IMR-90 (cell line): ENCODE results near the gene ENPEP. TPM values are rescaled to one million over a fixed set of nuclear protein-coding genes. Genes with fewer than 3 reads are reported as not detected.

ENCODE experiments used
- ATAC-seq: fragments of 200-7000 bp; cut with Tn5 transposase; 2 replicates; pipeline ENCODE4 v1.9.1; 2020; ENCODE audit warnings: low read depth, mild to moderate bottlenecking, moderate library complexity
- BruUV-seq: library from RNA; stranded (reverse); fragments of 400-500 nt; replicated peaks from 2 replicates; lab custom pipeline; 2021; lab: Mats Ljungman, UMichigan
- CTCF ChIA-PET: fragments of 300-600 bp; formaldehyde crosslinking; extraction: SDS; loops from one replicate; lab custom pipeline; 2021; ENCODE audit warnings: antibody characterized with exemption; lab: Yijun Ruan, JAX
- POLR2A ChIA-PET: fragments of 300-600 bp; sonication (Branson Sonifier 250); formaldehyde crosslinking; loops from one replicate; lab custom pipeline; 2022; ENCODE audit warnings: antibody characterized with exemption; ENCODE audit not compliant: unreplicated experiment; lab: Charles Lee
- DNase-seq: peaks from one replicate; pipeline ENCODE4 v3.0.0; 2013
- H2AFZ ChIP-seq: replicated peaks from 2 replicates; pipeline ENCODE3; 2013; ENCODE audit warnings: low read length, mild to moderate bottlenecking; ENCODE audit not compliant: poor library complexity
- H2AK5ac ChIP-seq: 2 replicates; pipeline ENCODE4 v1.6.1; 2013; ENCODE audit warnings: low read depth, low read length, inconsistent platforms
- H2AK9ac ChIP-seq: replicated peaks from 2 replicates; pipeline ENCODE3; 2013; ENCODE audit warnings: mild to moderate bottlenecking, low read depth, low read length, moderate library complexity; ENCODE audit not compliant: poor library complexity
- H2BK120ac ChIP-seq: 2 replicates; pipeline ENCODE4 v1.6.1; 2013; ENCODE audit warnings: low read depth, low read length, inconsistent platforms
- H2BK15ac ChIP-seq: 3 replicates; pipeline ENCODE4 v1.6.1; 2013; ENCODE audit warnings: low read depth, low read length, inconsistent platforms
- H2BK20ac ChIP-seq: 2 replicates; pipeline ENCODE4 v1.6.1; 2013; ENCODE audit warnings: low read depth, mild to moderate bottlenecking, inconsistent platforms, low read length, moderate library complexity
- H2BK5ac ChIP-seq: 2 replicates; pipeline ENCODE4 v1.6.1; 2013; ENCODE audit warnings: mild to moderate bottlenecking, low read depth, low read length, inconsistent platforms; ENCODE audit not compliant: poor library complexity, severe bottlenecking
- H3K14ac ChIP-seq: replicated peaks from 2 replicates; pipeline ENCODE4 v1.6.1; 2013; ENCODE audit warnings: low read depth, low read length, inconsistent platforms
- H3K18ac ChIP-seq: 2 replicates; pipeline ENCODE4 v1.6.1; 2013; ENCODE audit warnings: low read depth, low read length, control low read depth
- H3K23ac ChIP-seq: 2 replicates; pipeline ENCODE4 v1.6.1; 2013; ENCODE audit warnings: low read depth, low read length, inconsistent platforms
- H3K27ac ChIP-seq: 2 replicates; pipeline ENCODE4 v1.5.1; 2013; ENCODE audit warnings: mild to moderate bottlenecking, control low read depth, low read length; ENCODE audit not compliant: insufficient read depth
- H3K27me3 ChIP-seq: 2 replicates; pipeline ENCODE4 v1.6.1; 2013; ENCODE audit warnings: low read length; ENCODE audit not compliant: control insufficient read depth, insufficient read depth
- H3K36me3 ChIP-seq: 2 replicates; pipeline ENCODE4 v1.6.1; 2013; ENCODE audit warnings: low read length, mixed read lengths; ENCODE audit not compliant: control insufficient read depth, insufficient read depth
- H3K4ac ChIP-seq: 2 replicates; pipeline ENCODE4 v1.6.1; 2013; ENCODE audit warnings: low read depth, low read length, inconsistent platforms
- H3K4me1 ChIP-seq: 2 replicates; pipeline ENCODE4 v1.6.1; 2013; ENCODE audit warnings: low read length, mixed read lengths; ENCODE audit not compliant: control insufficient read depth, insufficient read depth
- H3K4me2 ChIP-seq: 2 replicates; pipeline ENCODE4 v1.6.1; 2013; ENCODE audit warnings: low read depth, mild to moderate bottlenecking, control low read depth, low read length, moderate library complexity
- H3K4me3 ChIP-seq: 2 replicates; pipeline ENCODE4 v1.5.1; 2013; ENCODE audit warnings: low read depth, mild to moderate bottlenecking, control low read depth, low read length, moderate library complexity; ENCODE audit not compliant: insufficient read depth
- H3K56ac ChIP-seq: 2 replicates; pipeline ENCODE4 v1.6.1; 2013; ENCODE audit warnings: low read length, inconsistent platforms; ENCODE audit not compliant: insufficient read depth; ENCODE audit errors: extremely low read depth
- H3K79me1 ChIP-seq, 2 experiments: 2 replicates each; pipeline ENCODE4 v1.6.1; 2013; ENCODE audit warnings: low read length in 2 of 2, inconsistent platforms in 1 of 2, low read depth in 1 of 2
- H3K9ac ChIP-seq: 2 replicates; pipeline ENCODE4 v1.6.1; 2013; ENCODE audit warnings: low read depth, low read length, control low read depth
- H3K9me1 ChIP-seq: 2 replicates; pipeline ENCODE4 v1.6.1; 2013; ENCODE audit warnings: low read length, inconsistent platforms; ENCODE audit not compliant: insufficient read depth
- H3K9me3 ChIP-seq: 2 replicates; pipeline ENCODE4 v1.6.1; 2013; ENCODE audit warnings: low read length; ENCODE audit not compliant: control insufficient read depth, insufficient read depth
- H4K20me1 ChIP-seq: 2 replicates; pipeline ENCODE4 v1.6.1; 2013; ENCODE audit warnings: low read length, inconsistent platforms; ENCODE audit not compliant: insufficient read depth
- H4K5ac ChIP-seq: 2 replicates; pipeline ENCODE4 v1.6.1; 2013; ENCODE audit warnings: mild to moderate bottlenecking, low read depth, low read length, control low read depth
- H4K8ac ChIP-seq, 2 experiments: 2 replicates each; pipeline ENCODE4 v1.6.1; 2013; ENCODE audit warnings: low read depth in 2 of 2, low read length in 2 of 2, control low read depth in 1 of 2, inconsistent platforms in 1 of 2
- H4K91ac ChIP-seq: 2 replicates; pipeline ENCODE4 v1.6.1; 2013; ENCODE audit warnings: low read depth, low read length, inconsistent platforms; ENCODE audit not compliant: insufficient read depth
- NFE2L2 ChIP-seq: fragments of 150-350 bp; IDR thresholded peaks from 2 replicates; pipeline ENCODE4 v1.6.1; 2016; ENCODE audit warnings: low read depth, mild to moderate bottlenecking, low read length
- RCOR1 ChIP-seq: IDR thresholded peaks from 2 replicates; pipeline ENCODE4 v1.6.1; 2012; ENCODE audit warnings: mild to moderate bottlenecking, low read length, improper control_type of control experiment; ENCODE audit not compliant: insufficient replicate concordance
- WGBS, 2 experiments: methylation state at CpG; one replicate each; pipeline versions ENCODE4 v1.1.5 to v1.1.7; 2013; ENCODE audit warnings: missing lambda C conversion rate in 2 of 2; ENCODE audit not compliant: insufficient read length in 1 of 2; ENCODE audit errors: extremely low coverage in 2 of 2; 5-methylcytosine and 5-hydroxymethylcytosine counted together
- dilution Hi-C: fragments of 300-500 bp; cut with HindIII; formaldehyde crosslinking; loops from one replicate; pipeline ENCODE4 v1.14.3; 2018; ENCODE audit warnings: low sequenced_read_pairs; ENCODE audit not compliant: unreplicated experiment
- in situ Hi-C: fragments of 300-500 bp; cut with MboI; formaldehyde crosslinking; loops from 3 replicates; pipeline ENCODE4 v1.14.3; 2019; ENCODE audit warnings: low sequenced_read_pairs, inconsistent platforms, mixed read lengths
- intact Hi-C: fragments of 100-400 bp; cut with micrococcal nuclease; formaldehyde crosslinking; loops from 2 replicates; pipeline ENCODE4 v1.10.0; 2022
- polyA plus RNA-seq, 3 experiments: library from polyadenylated mRNA; depleted of rRNA; stranded (reverse); fragments of >200 nt; gene quantifications; 2 replicates each; pipeline ENCODE4 v1.2.3, GENCODE V29; 2012; ENCODE audit warnings: low replicate concordance in 1 of 3
- total RNA-seq: library from RNA; depleted of rRNA; stranded (reverse); fragments of >200 nt; gene quantifications from 2 replicates; pipeline ENCODE4 v1.2.3, GENCODE V29; 2012
- TF ChIP-seq, protein P1 (sequence below): conservative IDR thresholded peaks from 2 replicates; pipeline ENCODE4 v1.5.1; 2012; ENCODE audit warnings: mild to moderate bottlenecking, low read depth, low read length, improper control_type of control experiment

ENPEP gene
- total and polyA plus RNA-seq, 2 of the 4 experiments (the other 2 are of a cell fraction): 0.12 to 0.18 TPM

DNA sequence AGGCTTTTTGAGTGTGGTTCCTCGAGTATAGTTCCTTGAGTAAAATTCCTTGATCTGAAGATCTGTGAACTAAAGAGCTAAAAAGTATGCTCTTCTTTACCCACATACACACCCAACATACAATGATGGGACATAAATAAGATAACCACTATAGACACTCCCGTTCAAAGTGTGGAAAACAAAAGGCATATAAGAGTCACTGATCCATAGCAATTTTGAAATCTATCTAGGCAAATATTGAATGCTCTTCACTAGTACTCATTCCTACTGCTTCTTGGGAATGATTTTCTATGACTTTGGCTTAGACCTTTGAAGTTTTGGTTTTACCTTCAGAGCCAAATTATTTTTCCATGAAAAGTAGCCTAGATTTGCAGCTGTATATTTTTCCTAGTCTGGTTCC is 120.5 kb downstream of the ENPEP start:
- no TSS peak for BruUV-seq

More for the DNA sequence above, 120.5 kb downstream of the ENPEP start:
- Histone ChIP-seq H2AK9ac (no peak overlapping the region), H3K27ac (no peak overlapping the region), H3K9me1 (no peaks in the 10 kb centered on the region), H3K4me1 (no peaks in the 10 kb centered on the region), H3K56ac (no peak overlapping the region), H4K5ac (no peak overlapping the region), H3K36me3 (no peaks in the 10 kb centered on the region), H2BK15ac (no peak overlapping the region), H2BK20ac (no peak overlapping the region), H3K9ac (no peak overlapping the region), H3K23ac (no peak overlapping the region), H4K8ac (no peak overlapping the region), H4K91ac (no peak overlapping the region), H3K27me3 (no peaks in the 10 kb centered on the region), H3K4me2 (no peak overlapping the region), H2AK5ac (no peak overlapping the region), H2BK5ac (no peak overlapping the region), H3K18ac (no peak overlapping the region), H3K4ac (no peak overlapping the region), H3K79me1 (no peaks in the 10 kb centered on the region), H3K14ac (no peak overlapping the region), H4K20me1 (no peaks in the 10 kb centered on the region), H3K4me3 (no peak overlapping the region), H3K9me3 (no peaks in the 10 kb centered on the region), H2AFZ (no peak overlapping the region), H2BK120ac (no peak overlapping the region)
- DNase-seq: no peak
- ATAC-seq: no peak
- TF ChIP-seq RCOR1: no peak
- TF ChIP-seq, protein P1, sequence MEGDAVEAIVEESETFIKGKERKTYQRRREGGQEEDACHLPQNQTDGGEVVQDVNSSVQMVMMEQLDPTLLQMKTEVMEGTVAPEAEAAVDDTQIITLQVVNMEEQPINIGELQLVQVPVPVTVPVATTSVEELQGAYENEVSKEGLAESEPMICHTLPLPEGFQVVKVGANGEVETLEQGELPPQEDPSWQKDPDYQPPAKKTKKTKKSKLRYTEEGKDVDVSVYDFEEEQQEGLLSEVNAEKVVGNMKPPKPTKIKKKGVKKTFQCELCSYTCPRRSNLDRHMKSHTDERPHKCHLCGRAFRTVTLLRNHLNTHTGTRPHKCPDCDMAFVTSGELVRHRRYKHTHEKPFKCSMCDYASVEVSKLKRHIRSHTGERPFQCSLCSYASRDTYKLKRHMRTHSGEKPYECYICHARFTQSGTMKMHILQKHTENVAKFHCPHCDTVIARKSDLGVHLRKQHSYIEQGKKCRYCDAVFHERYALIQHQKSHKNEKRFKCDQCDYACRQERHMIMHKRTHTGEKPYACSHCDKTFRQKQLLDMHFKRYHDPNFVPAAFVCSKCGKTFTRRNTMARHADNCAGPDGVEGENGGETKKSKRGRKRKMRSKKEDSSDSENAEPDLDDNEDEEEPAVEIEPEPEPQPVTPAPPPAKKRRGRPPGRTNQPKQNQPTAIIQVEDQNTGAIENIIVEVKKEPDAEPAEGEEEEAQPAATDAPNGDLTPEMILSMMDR: no peak
- TF ChIP-seq NFE2L2: no peak
- intact Hi-C loops: no loop called here
- no CpG with 5 or more reads among the region's 2 CpGs for WGBS, 2 experiments
- ChIA-PET CTCF (no interaction called here), POLR2A (no interaction called here)
- in situ Hi-C loops: no loop called here
- dilution Hi-C loops: no loop called here
